Spinal cord (tissue), 10 donors: Measurements from ENCODE around the gene DYNLL1. TPM values are rescaled to one million over a fixed set of nuclear protein-coding genes. Genes with fewer than 3 reads are reported as not detected.
A peak's percentile ranks its signal among the peaks of the same experiment; 100 is the strongest.
"Not testable (repeated sequence)": the region's sequence is repeated elsewhere in the genome, so short reads cannot be mapped to it uniquely, and the experiment has no call there.

Source experiments
- DNase-seq, 6 donors: peaks; one replicate each; pipeline versions ENCODE4 v3.0.0 to v3.0.0-alpha.2; 2013 to 2015; ENCODE audit warnings: low spot score in 6 of 6, low read depth in 4 of 6
- H3K27ac ChIP-seq: one replicate; pipeline ENCODE4 v1.5.1; 2013; ENCODE audit warnings: low read depth, low read length, control low read depth
- H3K27me3 ChIP-seq: one replicate; pipeline ENCODE4 v1.6.1; 2013; ENCODE audit warnings: low read length; ENCODE audit not compliant: control insufficient read depth, insufficient read depth
- H3K36me3 ChIP-seq: one replicate; pipeline ENCODE4 v1.6.1; 2013; ENCODE audit warnings: low read length; ENCODE audit not compliant: control insufficient read depth, insufficient read depth
- H3K4me1 ChIP-seq: one replicate; pipeline ENCODE4 v1.6.1; 2013; ENCODE audit warnings: low read length; ENCODE audit not compliant: control insufficient read depth, insufficient read depth
- H3K4me3 ChIP-seq: one replicate; pipeline ENCODE4 v1.5.1; 2013; ENCODE audit warnings: low read depth, low read length, control low read depth
- H3K9me3 ChIP-seq: one replicate; pipeline ENCODE4 v1.6.1; 2013; ENCODE audit warnings: low read length; ENCODE audit not compliant: control insufficient read depth, insufficient read depth
- WGBS: methylation state at CpG from one replicate; pipeline ENCODE4 v1.1.5; 2013; ENCODE audit warnings: missing lambda C conversion rate; ENCODE audit not compliant: insufficient coverage; 5-methylcytosine and 5-hydroxymethylcytosine counted together
- polyA plus RNA-seq, 2 donors: library from polyadenylated mRNA; unstranded; fragments of 120-200 nt; gene quantifications; one replicate each; pipeline ENCODE4 v1.2.1, GENCODE V29; 2013; ENCODE audit not compliant: insufficient read length in 2 of 2
- total RNA-seq, 2 donors: library from RNA; depleted of rRNA in 1 of 2; stranded (reverse); fragments of 120-200 nt in 1 of 2; fragments of >200 nt in 1 of 2; gene quantifications; one replicate each; pipeline versions ENCODE4 v1.2.3 to v1.2.4, GENCODE V29; 2013 to 2014
- donor health status: healthy.

The DYNLL1 gene
- total and polyA plus RNA-seq, 4 donors, result 357 to 871 (median 590) TPM

- Histone ChIP-seq H3K27me3 (no peaks in the 10 kb centered on the region), H3K4me3 (peak within 1 kb of the TSS; percentile 83), H3K27ac (peak within 1 kb of the TSS; percentile 95), H3K36me3 (peaks cover 13% of the 10 kb centered on the region), H3K4me1 (peaks cover 8% of the 10 kb centered on the region), H3K9me3 (no peaks in the 10 kb centered on the region)
- under 1% methylated on average over 37 of the region's 38 CpGs for WGBS
- peak; percentile 83 to 98 (median 92) for DNase-seq
Measured at GRCh38 chr12:120528861-120529525, 33.1 kb downstream of the DYNLL1 start, which contains the start of gene COQ5. TSS of gene COQ5 (minus strand) at chr12:120529158. CDS start at chr12:120529141, 17 bp downstream.

DNA sequence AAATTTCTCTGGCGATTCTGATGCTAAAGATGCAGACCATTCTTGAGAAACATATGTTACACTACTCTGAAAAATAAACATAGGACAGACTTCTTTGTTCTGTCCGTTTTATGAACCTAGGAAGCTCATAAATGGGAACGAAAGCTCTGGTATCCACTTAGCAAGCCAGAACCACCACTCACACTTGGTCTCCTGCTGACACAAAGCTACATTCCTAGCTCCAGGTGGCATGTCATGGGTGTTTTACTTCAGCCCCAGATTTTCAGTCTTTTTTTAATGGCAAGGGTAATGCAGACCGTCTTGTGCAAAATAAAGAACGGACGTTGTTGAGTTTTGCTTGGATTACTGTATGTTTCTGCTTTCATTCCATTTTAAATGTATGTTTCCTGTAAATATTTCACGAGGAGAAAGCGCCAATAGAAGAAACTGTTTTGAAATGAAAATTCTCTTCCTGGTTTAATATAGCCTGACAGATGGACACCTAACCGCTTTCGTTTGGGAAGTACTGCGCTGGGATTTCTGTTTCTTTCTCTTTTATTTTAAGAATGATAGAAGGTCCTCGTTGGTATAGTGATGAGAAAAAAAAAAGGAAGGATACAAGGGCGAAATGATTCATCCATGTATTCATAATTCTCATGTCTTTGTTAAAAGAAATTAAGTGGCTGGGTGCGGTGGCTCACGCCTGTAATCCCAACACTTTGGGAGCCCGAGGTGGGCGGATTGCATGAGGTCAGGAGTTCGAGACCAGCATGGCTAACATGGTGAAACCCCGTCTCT, 33.9 kb downstream of the DYNLL1 start:
- Histone ChIP-seq H3K4me3 (peak overlapping the region; percentile 83), H3K4me1 (peaks cover 8% of the 10 kb centered on the region), H3K36me3 (peaks cover 6% of the 10 kb centered on the region), H3K27me3 (no peaks in the 10 kb centered on the region), H3K9me3 (no peaks in the 10 kb centered on the region), H3K27ac (peak overlapping the region; percentile 95)
- 33% methylated on average over 5 of the region's 19 CpGs for WGBS
- DNase-seq, result peak in 3 of 6 donors; percentile 5 to 66 (median 61)

GRCh38 chr12:120530418-120530761, 34.5 kb downstream of the DYNLL1 start:
- H3K36me3 ChIP-seq, H3K4me1 ChIP-seq, H3K27me3 ChIP-seq, H3K4me3 ChIP-seq, H3K9me3 ChIP-seq, DNase-seq: not testable (repeated sequence)
- peak overlapping the region; percentile 95 for H3K27ac ChIP-seq

DNA sequence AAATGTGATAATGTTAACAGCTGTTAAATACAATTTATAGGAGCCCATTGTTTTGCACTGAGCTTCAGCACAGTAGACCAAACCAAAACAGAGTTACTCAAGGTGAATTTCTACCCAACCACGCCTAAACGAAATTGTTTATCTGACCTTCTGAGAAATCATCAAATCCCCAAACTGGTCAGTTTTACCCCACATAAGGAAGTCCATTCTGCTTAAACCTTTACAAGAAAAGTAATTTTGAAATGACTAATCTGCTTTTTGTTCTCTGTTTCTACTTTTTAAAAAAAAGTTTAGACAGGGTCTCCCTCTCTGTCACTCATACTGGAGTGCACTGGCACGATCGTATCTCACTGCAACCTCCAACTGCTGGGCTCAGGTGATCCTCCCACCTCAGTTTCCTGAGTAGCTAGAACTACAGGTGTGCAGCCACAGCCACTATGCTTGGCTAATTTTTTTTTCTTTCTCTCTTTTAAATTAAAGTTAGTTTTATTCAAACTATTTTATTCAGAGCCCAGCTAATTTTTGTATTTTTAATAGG, 36.9 kb downstream of the DYNLL1 start:
- H3K4me3 ChIP-seq, result no peak overlapping the region
- no peaks in the 10 kb centered on the region for H3K9me3 ChIP-seq
- H3K4me1 ChIP-seq, result peaks cover 24% of the 10 kb centered on the region
- no peaks in the 10 kb centered on the region for H3K27me3 ChIP-seq
- H3K27ac ChIP-seq, result no peak overlapping the region
- DNase-seq, result no peak
- peaks cover 12% of the 10 kb centered on the region for H3K36me3 ChIP-seq
- WGBS, result 93% methylated on average over 4 of the region's 4 CpGs

DNA sequence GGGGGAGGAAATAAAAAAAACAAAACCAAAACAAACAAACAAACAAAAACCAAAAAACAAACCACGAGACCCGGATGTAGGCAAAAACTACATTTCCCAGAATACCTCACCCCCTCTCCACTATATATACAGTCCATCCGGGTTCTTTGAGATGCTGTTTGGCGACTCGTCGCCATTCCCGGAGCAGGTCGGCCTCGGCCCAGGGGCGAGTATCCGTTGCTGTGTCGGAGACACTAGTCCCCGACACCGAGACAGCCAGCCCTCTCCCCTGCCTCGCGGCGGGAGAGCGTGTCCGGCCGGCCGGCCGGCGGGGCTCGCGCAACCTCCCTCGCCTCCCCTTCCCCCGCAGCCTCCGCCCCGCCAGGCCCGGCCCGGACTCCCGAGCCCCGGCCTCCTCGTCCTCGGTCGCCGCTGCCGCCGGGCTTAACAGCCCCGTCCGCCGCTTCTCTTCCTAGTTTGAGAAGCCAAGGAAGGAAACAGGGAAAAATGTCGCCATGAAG, 38.3 kb downstream of the DYNLL1 start, which contains the start of gene RNF10:
RNF10 (plus strand) TSS at position 154 of the 500 bp plus-strand sequence. CDS start 456 bp downstream, outside the sequence.
- peaks cover 12% of the 10 kb centered on the region for H3K36me3 ChIP-seq
- no peaks in the 10 kb centered on the region for H3K9me3 ChIP-seq
- peak; percentile 90 to 98 (median 92) for DNase-seq
- peak within 1 kb of the TSS; percentile 90 for H3K4me3 ChIP-seq
- H3K27me3 ChIP-seq, result no peaks in the 10 kb centered on the region
- H3K27ac ChIP-seq, result peak within 1 kb of the TSS; percentile 69
- H3K4me1 ChIP-seq, result peaks cover 20% of the 10 kb centered on the region
- under 1% methylated on average over 43 of the region's 43 CpGs for WGBS

DNA sequence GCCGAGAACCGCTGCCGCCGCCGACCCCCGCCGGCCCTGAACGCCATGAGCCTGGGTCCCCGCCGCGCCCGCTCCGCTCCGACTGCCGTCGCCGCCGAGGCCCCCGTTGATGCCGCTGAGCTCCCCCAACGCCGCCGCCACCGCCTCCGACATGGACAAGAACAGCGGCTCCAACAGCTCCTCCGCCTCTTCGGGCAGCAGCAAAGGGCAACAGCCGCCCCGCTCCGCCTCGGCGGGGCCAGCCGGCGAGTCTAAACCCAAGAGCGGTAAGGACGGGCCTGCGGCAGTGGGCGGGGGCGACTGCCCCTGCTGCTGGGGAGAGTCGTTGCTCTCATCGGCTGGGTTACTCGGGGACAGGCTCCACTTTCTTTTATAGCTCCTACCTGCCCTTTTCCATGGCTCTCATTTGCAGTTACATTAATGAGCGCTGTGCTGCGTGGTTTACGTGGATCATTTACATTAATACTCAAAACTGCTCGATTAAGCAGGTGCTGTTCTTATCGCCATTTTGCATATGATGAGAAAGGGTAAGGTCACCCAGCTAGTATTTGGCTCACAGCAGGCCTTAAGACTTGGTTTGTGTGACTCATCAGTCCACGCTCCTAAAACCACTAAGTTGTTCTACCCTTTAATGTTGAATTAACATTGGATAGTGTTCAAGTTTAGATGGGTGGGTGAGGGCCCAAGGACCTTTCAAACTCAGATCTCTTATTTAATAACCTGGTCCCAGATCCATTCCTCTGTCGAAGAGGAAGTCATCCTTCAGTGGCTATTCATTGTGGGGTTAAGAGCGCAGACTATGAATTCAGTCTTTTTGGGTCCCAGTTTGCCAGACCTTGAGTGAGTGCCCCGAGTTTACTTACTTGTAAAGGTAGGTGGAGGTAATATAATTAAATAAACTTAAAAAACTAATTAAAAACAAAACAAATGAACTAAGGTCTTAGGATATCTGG, 39.1 kb downstream of the DYNLL1 start:
- Histone ChIP-seq H3K4me1 (peaks cover 23% of the 10 kb centered on the region), H3K27ac (peak overlapping the region; percentile 69), H3K36me3 (peaks cover 12% of the 10 kb centered on the region), H3K27me3 (no peaks in the 10 kb centered on the region), H3K4me3 (peak overlapping the region; percentile 90), H3K9me3 (no peaks in the 10 kb centered on the region)
- WGBS, result 1% methylated on average over 43 of the region's 52 CpGs
- peak in 3 of 6 donors; percentile 4 to 59 (median 52) for DNase-seq

DNA sequence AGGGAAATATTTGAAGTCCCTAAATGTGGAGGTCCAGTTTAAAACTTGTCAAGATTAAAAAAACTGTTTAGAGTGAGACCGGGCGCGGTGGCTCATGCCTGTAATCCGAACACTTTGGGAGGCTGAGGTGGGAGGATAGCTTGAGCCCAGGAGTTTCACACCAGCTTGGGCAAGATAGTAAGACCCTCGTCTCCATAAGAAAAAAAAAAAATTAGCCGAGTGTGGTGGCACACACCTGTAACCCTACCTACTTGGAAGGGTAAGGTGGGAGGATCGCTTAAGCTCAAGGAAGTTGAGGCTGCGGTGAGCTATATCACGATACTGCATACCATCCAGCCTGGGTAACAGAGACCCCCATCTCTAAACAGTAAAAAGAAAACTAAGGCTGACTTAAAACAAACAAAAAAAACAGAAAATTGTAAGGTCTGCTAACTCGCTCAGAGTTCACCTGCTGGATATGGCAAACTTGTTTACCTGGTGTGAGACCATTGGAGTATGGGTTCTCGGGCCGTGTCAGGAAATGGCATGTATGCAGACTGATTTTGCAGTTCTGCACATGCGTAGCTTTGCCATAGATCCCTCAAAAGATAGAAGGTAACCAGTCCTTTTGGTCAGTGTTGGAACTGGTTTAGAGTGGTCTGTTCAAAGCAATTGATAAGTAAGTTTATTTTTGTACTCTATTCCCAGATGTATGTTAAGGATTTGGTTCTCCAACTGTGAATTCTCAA, 40.3 kb downstream of the DYNLL1 start:
- H3K27me3 ChIP-seq, result no peaks in the 10 kb centered on the region
- H3K36me3 ChIP-seq, result peaks cover 15% of the 10 kb centered on the region
- H3K9me3 ChIP-seq, result no peaks in the 10 kb centered on the region
- no peak overlapping the region for H3K27ac ChIP-seq
- whole genome bisulfite sequencing, result 82% methylated on average over 6 of the region's 13 CpGs
- no peak for DNase-seq
- H3K4me3 ChIP-seq, result peak overlapping the region; percentile 90
- H3K4me1 ChIP-seq, result peaks cover 23% of the 10 kb centered on the region

GRCh38 chr12:120537856-120538220, 41.9 kb downstream of the DYNLL1 start:
- no peaks in the 10 kb centered on the region for H3K9me3 ChIP-seq
- 50% methylated on average over 2 of the region's 4 CpGs for WGBS
- peaks cover 23% of the 10 kb centered on the region for H3K4me1 ChIP-seq
- H3K27me3 ChIP-seq, result no peaks in the 10 kb centered on the region
- H3K36me3 ChIP-seq, result peaks cover 27% of the 10 kb centered on the region
- no peak for DNase-seq
- H3K4me3 ChIP-seq, result no peak overlapping the region
- H3K27ac ChIP-seq, result no peak overlapping the region
